Stomach (tissue), 4 donors: ENCODE results near the gene TEAD4.

Experiments
- EP300 ChIP-seq: sonication (generic); formaldehyde crosslinking; IDR thresholded peaks from one replicate; pipeline ENCODE4 v1.6.1; 2017; ENCODE audit warnings: antibody characterized with exemption
- POLR2A ChIP-seq, 4 donors: fragments of 450-650 bp; IDR thresholded peaks; one replicate each; pipeline ENCODE4 v1.6.1; 2016; ENCODE audit warnings: antibody characterized with exemption in 4 of 4, control low read depth in 2 of 4, mild to moderate bottlenecking in 1 of 4, moderate library complexity in 1 of 4
- POLR2AphosphoS5 ChIP-seq, 3 donors: sonication (generic); formaldehyde crosslinking; IDR thresholded peaks; one replicate each; pipeline ENCODE4 v1.6.1; 2016; ENCODE audit warnings: antibody characterized with exemption in 3 of 3
- TF ChIP-seq, protein P1 (sequence below), 7 experiments: fragments of 450-650 bp in 4 of 7; fragments of 200-600 bp in 3 of 7; sonication (generic) in 3 of 7; IDR thresholded peaks; one replicate each; pipeline ENCODE4 v1.5.1; 2016 to 2019; ENCODE audit warnings: antibody characterized with exemption in 7 of 7, control low read depth in 2 of 7, mild to moderate bottlenecking in 1 of 7

DNA sequence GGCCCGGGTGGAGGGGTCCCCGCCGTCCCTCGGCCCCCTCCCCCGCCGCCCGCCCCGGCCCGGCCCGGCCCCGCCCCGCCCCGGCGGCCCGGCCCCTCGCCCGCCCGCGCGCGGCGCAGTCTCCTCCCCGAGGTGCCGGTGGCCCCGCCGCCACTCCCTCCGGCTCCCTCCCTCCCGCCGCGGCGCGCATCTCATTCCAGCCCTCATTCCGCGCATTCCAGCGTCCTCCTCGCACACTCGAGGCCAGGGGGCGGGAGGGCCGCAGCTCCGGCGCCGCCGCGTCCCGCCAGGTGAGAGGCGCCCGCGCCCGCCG, at the start of gene TEAD4:
- TF ChIP-seq, protein P1, sequence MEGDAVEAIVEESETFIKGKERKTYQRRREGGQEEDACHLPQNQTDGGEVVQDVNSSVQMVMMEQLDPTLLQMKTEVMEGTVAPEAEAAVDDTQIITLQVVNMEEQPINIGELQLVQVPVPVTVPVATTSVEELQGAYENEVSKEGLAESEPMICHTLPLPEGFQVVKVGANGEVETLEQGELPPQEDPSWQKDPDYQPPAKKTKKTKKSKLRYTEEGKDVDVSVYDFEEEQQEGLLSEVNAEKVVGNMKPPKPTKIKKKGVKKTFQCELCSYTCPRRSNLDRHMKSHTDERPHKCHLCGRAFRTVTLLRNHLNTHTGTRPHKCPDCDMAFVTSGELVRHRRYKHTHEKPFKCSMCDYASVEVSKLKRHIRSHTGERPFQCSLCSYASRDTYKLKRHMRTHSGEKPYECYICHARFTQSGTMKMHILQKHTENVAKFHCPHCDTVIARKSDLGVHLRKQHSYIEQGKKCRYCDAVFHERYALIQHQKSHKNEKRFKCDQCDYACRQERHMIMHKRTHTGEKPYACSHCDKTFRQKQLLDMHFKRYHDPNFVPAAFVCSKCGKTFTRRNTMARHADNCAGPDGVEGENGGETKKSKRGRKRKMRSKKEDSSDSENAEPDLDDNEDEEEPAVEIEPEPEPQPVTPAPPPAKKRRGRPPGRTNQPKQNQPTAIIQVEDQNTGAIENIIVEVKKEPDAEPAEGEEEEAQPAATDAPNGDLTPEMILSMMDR (IDR thresholded peaks at IDR 0.05) = no peak
- TF ChIP-seq POLR2A (IDR thresholded peaks at IDR 0.05) (no peak), POLR2AphosphoS5 (IDR thresholded peaks at IDR 0.05) (peak in 1 of 3 donors; percentile 45), EP300 (no peak)
